ENCODE data around the gene TSPAN7.

- TF ChIP-seq, protein P1, sequence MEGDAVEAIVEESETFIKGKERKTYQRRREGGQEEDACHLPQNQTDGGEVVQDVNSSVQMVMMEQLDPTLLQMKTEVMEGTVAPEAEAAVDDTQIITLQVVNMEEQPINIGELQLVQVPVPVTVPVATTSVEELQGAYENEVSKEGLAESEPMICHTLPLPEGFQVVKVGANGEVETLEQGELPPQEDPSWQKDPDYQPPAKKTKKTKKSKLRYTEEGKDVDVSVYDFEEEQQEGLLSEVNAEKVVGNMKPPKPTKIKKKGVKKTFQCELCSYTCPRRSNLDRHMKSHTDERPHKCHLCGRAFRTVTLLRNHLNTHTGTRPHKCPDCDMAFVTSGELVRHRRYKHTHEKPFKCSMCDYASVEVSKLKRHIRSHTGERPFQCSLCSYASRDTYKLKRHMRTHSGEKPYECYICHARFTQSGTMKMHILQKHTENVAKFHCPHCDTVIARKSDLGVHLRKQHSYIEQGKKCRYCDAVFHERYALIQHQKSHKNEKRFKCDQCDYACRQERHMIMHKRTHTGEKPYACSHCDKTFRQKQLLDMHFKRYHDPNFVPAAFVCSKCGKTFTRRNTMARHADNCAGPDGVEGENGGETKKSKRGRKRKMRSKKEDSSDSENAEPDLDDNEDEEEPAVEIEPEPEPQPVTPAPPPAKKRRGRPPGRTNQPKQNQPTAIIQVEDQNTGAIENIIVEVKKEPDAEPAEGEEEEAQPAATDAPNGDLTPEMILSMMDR (conservative IDR thresholded peaks at IDR 0.05; ENCODE audit: low read length), result no peak
- no peak for TF ChIP-seq EZH2phosphoT487 (IDR thresholded peaks at IDR 0.05; ENCODE audit: borderline replicate concordance)
Measured at GRCh38 chrX:38678183-38678582, 116.8 kb downstream of the TSPAN7 start.
